Activated naive CD4-positive, alpha-beta T cell treated with anti-CD3 and anti-CD28 coated beads for 36 hours (primary cell): ENCODE data around the gene VPS45. TPM values are rescaled to one million over a fixed set of nuclear protein-coding genes. Genes with fewer than 3 reads are reported as not detected.
A peak's percentile ranks its signal among the peaks of the same experiment; 100 is the strongest.
"Not testable (repeated sequence)": the region's sequence is repeated elsewhere in the genome, so short reads cannot be mapped to it uniquely, and the experiment has no call there.

Experiments
- CTCF ChIA-PET: fragments of 350-600 bp; sonication (Branson Sonifier 250); formaldehyde crosslinking; loops from one replicate; lab custom pipeline; 2021; ENCODE audit warnings: antibody characterized with exemption; lab: Charles Lee
- DNase-seq: peaks from one replicate; pipeline ENCODE4 v3.0.0-alpha.2; 2020
- H3K27ac Mint-ChIP-seq: one replicate; pipeline ENCODE4 v1.8.0; 2021; ENCODE audit warnings: mild to moderate bottlenecking, mixed read lengths
- H3K27me3 Mint-ChIP-seq: one replicate; pipeline ENCODE4 v1.8.0; 2021; ENCODE audit warnings: low read depth, mixed read lengths
- H3K36me3 Mint-ChIP-seq: one replicate; pipeline ENCODE4 v1.8.0; 2021; ENCODE audit warnings: low read depth, mixed read lengths
- H3K4me1 Mint-ChIP-seq: one replicate; pipeline ENCODE4 v1.8.0; 2021; ENCODE audit warnings: low read depth, mixed read lengths
- H3K4me3 Mint-ChIP-seq: one replicate; pipeline ENCODE4 v1.8.0; 2021; ENCODE audit warnings: mild to moderate bottlenecking, moderate library complexity, mixed read lengths
- H3K9me3 Mint-ChIP-seq: one replicate; pipeline ENCODE4 v1.8.0; 2021; ENCODE audit warnings: mixed read lengths
- intact Hi-C: fragments of 100-400 bp; cut with micrococcal nuclease; formaldehyde crosslinking; loops from one replicate; pipeline ENCODE4 v1.15.1; 2023
- total RNA-seq, 2 experiments: library from RNA; stranded (reverse); gene quantifications; one replicate each; pipeline ENCODE4 v1.2.3, GENCODE V29; 2021

The VPS45 gene
- total RNA-seq, 2 experiments from 2014 or later = 21.2 to 23.6 TPM

- Mint-ChIP-seq H3K27me3 (no peaks in the 10 kb centered on the region), H3K27ac (no peak overlapping the region), H3K4me1 (peaks cover 2% of the 10 kb centered on the region), H3K9me3 (no peaks in the 10 kb centered on the region), H3K4me3 (no peak overlapping the region), H3K36me3 (no peaks in the 10 kb centered on the region)
- CTCF ChIA-PET = interaction anchor here (1.0 to 1.7 kb wide), 2 partner anchors 92 to 133 kb away, joined by 5 read pairs; no protein-coding TSS in a partner anchor
- no peak for DNase-seq
- intact Hi-C loops = no loop called here
Observed at GRCh38 chr1:150053926-150054325, 13.7 kb upstream of the VPS45 start.

DNA sequence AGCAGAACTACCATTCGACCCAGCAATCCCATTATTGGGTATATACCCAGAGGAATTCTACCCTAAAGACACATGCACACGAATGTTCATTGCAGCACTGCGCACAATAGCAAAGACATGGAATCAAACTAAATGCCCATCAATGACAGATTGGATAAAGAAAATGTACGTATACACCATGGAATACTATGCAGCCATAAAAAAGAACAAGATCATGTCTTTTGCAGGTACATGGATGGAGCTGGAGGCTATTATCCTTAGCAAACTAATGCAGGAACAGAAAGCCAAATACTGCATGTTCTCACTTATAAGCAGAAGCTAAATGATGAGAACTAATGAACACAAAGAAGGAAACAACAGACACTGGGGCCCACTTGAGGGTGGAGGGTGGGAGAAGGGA is 12.1 kb upstream of the VPS45 start:
- H3K4me1 Mint-ChIP-seq, H3K9me3 Mint-ChIP-seq, H3K4me3 Mint-ChIP-seq, H3K36me3 Mint-ChIP-seq, DNase-seq, intact Hi-C loops, H3K27me3 Mint-ChIP-seq, H3K27ac Mint-ChIP-seq: not testable (repeated sequence)
- CTCF ChIA-PET = interaction anchor here (0.6 to 1.9 kb wide), 4 partner anchors 93 to 131 kb away, joined by 5 to 7 read pairs (median 5); no protein-coding TSS in a partner anchor

DNA sequence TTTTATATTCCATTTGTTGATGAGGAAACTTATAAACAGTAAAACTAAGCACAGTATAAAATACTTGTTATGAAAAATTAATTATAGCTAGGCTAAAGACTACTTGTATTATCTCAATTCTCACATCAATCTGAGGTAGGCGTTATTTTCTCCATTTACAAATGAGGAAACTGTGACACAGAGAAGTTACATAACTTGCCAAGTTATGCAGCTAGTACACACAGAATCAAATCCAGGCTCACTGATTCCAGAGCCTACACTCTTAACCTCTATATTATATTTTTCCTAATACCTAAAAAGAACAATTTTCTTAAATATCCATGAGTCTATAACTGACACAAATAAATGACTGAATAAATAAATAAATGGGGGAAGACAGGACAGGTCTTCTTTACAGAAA is 11.2 kb upstream of the VPS45 start:
- CTCF ChIA-PET = interaction anchor here (0.5 to 1.9 kb wide), 2 partner anchors 86 to 94 kb away, joined by 4 to 7 read pairs; no protein-coding TSS in a partner anchor
- Mint-ChIP-seq H3K27me3 (no peaks in the 10 kb centered on the region), H3K4me1 (no peaks in the 10 kb centered on the region), H3K27ac (no peak overlapping the region), H3K36me3 (no peaks in the 10 kb centered on the region), H3K9me3 (no peaks in the 10 kb centered on the region), H3K4me3 (no peak overlapping the region)
- DNase-seq = no peak
- intact Hi-C loops = no loop called here

- H3K4me3 Mint-ChIP-seq = no peak overlapping the region
- H3K27ac Mint-ChIP-seq = no peak overlapping the region
- H3K36me3 Mint-ChIP-seq = no peaks in the 10 kb centered on the region
- no peaks in the 10 kb centered on the region for H3K27me3 Mint-ChIP-seq
- H3K4me1 Mint-ChIP-seq = no peaks in the 10 kb centered on the region
- no peak for DNase-seq
- CTCF ChIA-PET = no interaction called here
- no peaks in the 10 kb centered on the region for H3K9me3 Mint-ChIP-seq
- intact Hi-C loops = no loop called here
Observed at GRCh38 chr1:150060260-150060659, 7.3 kb upstream of the VPS45 start.

DNA sequence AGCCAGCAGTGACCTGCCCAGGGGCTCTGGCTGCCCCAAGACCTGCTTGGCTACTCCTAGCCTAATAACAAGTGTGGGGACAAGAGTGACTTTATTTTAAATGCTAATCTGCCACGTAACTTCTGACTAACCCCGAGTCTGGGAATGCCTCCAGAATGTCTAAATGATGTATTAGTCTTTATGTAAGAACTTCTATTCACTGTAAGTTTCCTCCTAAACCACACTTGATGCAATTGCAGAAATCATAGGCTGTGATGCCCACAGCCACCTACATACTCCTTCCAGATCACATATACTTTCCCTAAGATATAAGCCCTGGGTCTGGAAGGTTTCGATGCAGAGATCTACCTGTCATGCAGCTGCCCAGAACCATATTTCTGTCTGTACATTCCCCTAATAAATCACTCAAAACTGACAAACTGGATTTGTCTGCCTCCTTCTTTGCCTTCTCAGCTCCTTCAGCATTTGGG is 5.9 kb upstream of the VPS45 start:
- H3K36me3 Mint-ChIP-seq = no peaks in the 10 kb centered on the region
- no peak overlapping the region for H3K27ac Mint-ChIP-seq
- peaks cover 9% of the 10 kb centered on the region for H3K4me1 Mint-ChIP-seq
- DNase-seq = no peak
- no peaks in the 10 kb centered on the region for H3K9me3 Mint-ChIP-seq
- no peaks in the 10 kb centered on the region for H3K27me3 Mint-ChIP-seq
- no peak overlapping the region for H3K4me3 Mint-ChIP-seq
- CTCF ChIA-PET = interaction anchor here (1.5 kb wide), 1 partner anchor 105 kb away, joined by 3 read pairs; no protein-coding TSS in a partner anchor
- intact Hi-C loops = no loop called here

DNA sequence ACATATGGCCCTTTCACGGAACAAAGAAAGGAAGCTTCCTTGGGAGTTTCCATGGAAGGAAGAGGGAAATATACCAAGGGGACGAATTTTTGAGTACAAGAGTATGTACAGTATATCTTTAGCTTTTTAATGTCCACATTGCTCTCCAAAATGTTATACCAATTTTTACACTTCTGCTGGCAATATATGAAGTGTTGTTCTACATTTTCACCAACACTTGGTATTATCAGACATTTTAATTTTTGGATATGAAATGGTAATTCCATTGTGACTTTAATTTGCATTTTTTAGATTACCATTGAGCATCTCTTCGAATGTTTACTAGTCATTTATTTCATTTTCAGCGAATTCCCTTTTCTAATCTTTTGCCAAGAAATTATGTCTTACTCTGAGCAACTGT is 5.5 kb upstream of the VPS45 start:
- CTCF ChIA-PET = interaction anchor here (0.9 to 1.5 kb wide), 2 partner anchors 100 to 104 kb away, joined by 3 to 5 read pairs; no protein-coding TSS in a partner anchor

GRCh38 chr1:150065184-150065871 is 2.2 kb upstream of the VPS45 start:
- no peak for DNase-seq
- H3K4me3 Mint-ChIP-seq = no peak overlapping the region
- no peaks in the 10 kb centered on the region for H3K9me3 Mint-ChIP-seq
- H3K27ac Mint-ChIP-seq = no peak overlapping the region
- CTCF ChIA-PET = interaction anchor here (1.2 kb wide), 1 partner anchor 15 kb away, joined by 3 read pairs; no protein-coding TSS in a partner anchor
- H3K27me3 Mint-ChIP-seq = no peaks in the 10 kb centered on the region
- intact Hi-C loops = loop anchor here (2.0 kb wide), 1 partner anchor 167 kb away; the partner anchor contains the start of gene BOLA1
- peaks cover 5% of the 10 kb centered on the region for H3K36me3 Mint-ChIP-seq
- H3K4me1 Mint-ChIP-seq = peaks cover 29% of the 10 kb centered on the region

More for the DNA sequence above, 5.5 kb upstream of the VPS45 start:
- H3K4me3 Mint-ChIP-seq = no peak overlapping the region
- no peaks in the 10 kb centered on the region for H3K9me3 Mint-ChIP-seq
- H3K27ac Mint-ChIP-seq = no peak overlapping the region
- no peaks in the 10 kb centered on the region for H3K36me3 Mint-ChIP-seq
- intact Hi-C loops = no loop called here
- H3K4me1 Mint-ChIP-seq = peaks cover 11% of the 10 kb centered on the region
- no peaks in the 10 kb centered on the region for H3K27me3 Mint-ChIP-seq
- DNase-seq = no peak

- Mint-ChIP-seq H3K36me3 (peaks cover 5% of the 10 kb centered on the region), H3K9me3 (no peaks in the 10 kb centered on the region), H3K27ac (peak overlapping the region; percentile 90), H3K4me1 (peaks cover 29% of the 10 kb centered on the region), H3K4me3 (peak overlapping the region; percentile 94), H3K27me3 (no peaks in the 10 kb centered on the region)
- intact Hi-C loops = loop anchor here (2.0 kb wide), 1 partner anchor 58 kb away; no protein-coding TSS in a partner anchor
- CTCF ChIA-PET = interaction anchor here (0.6 to 0.7 kb wide), 2 partner anchors 95 to 178 kb away, joined by 3 to 4 read pairs; no protein-coding TSS in a partner anchor
- no peak for DNase-seq
Observed at GRCh38 chr1:150066328-150066727, 1.2 kb upstream of the VPS45 start.

GRCh38 chr1:150066838-150067183 is 765 bp upstream of the VPS45 start:
- intact Hi-C loops = loop anchor here (1.0 to 2.0 kb wide), 3 partner anchors 58 to 179 kb away; no protein-coding TSS in a partner anchor
- H3K27ac Mint-ChIP-seq = peak overlapping the region; percentile 90
- H3K4me3 Mint-ChIP-seq = peak overlapping the region; percentile 94
- H3K27me3 Mint-ChIP-seq = no peaks in the 10 kb centered on the region
- H3K36me3 Mint-ChIP-seq = peaks cover 5% of the 10 kb centered on the region
- peaks cover 29% of the 10 kb centered on the region for H3K4me1 Mint-ChIP-seq
- CTCF ChIA-PET = no interaction called here
- DNase-seq = peak; percentile 61
- no peaks in the 10 kb centered on the region for H3K9me3 Mint-ChIP-seq

DNA sequence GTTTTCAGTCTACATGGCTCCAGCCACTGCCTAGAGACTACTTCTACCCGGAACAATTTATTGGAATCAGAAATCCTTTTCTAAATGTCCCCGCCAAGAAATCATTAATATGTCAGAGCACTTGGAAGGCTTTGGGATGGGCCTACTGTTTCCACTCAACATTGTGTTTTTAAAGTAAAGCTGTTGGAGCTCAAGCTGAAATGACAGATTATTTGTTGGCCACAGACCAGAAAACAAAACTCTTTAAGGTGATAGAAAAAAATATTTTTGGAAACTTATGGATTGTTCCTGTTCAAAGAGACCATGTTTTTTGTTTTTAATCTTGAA is 496 bp downstream of the VPS45 start:
- Mint-ChIP-seq H3K4me3 (peak overlapping the region; percentile 94), H3K4me1 (peaks cover 29% of the 10 kb centered on the region), H3K27me3 (no peaks in the 10 kb centered on the region), H3K27ac (peak overlapping the region; percentile 90), H3K36me3 (peaks cover 7% of the 10 kb centered on the region), H3K9me3 (no peaks in the 10 kb centered on the region)
- DNase-seq = no peak
- intact Hi-C loops = no loop called here
- CTCF ChIA-PET = interaction anchor here (0.7 to 2.0 kb wide), 5 partner anchors 82 to 120 kb away, joined by 3 to 7 read pairs (median 4); partner anchors contain the start of gene PLEKHO1

GRCh38 chr1:150069923-150070322 is 2.3 kb downstream of the VPS45 start:
- CTCF ChIA-PET = interaction anchor here (0.6 to 1.0 kb wide), 2 partner anchors 33 to 117 kb away, joined by 4 to 6 read pairs; no protein-coding TSS in a partner anchor
- intact Hi-C loops = no loop called here
- no peak overlapping the region for H3K27ac Mint-ChIP-seq

GRCh38 chr1:150072959-150073358 is 5.4 kb downstream of the VPS45 start:
- Mint-ChIP-seq H3K27ac (no peak overlapping the region), H3K9me3 (no peaks in the 10 kb centered on the region), H3K27me3 (no peaks in the 10 kb centered on the region), H3K4me3 (no peak overlapping the region), H3K4me1 (peaks cover 23% of the 10 kb centered on the region), H3K36me3 (peaks cover 15% of the 10 kb centered on the region)
- no peak for DNase-seq
- intact Hi-C loops = loop anchor here (1.0 kb wide), 2 partner anchors 96 to 114 kb away; no protein-coding TSS in a partner anchor
- CTCF ChIA-PET = interaction anchor here (0.6 to 5.2 kb wide), 12 partner anchors 22 to 119 kb away, joined by 3 to 122 read pairs (median 3); no protein-coding TSS in a partner anchor

More at GRCh38 chr1:150069923-150070322, 2.3 kb downstream of the VPS45 start:
- no peak for DNase-seq
- Mint-ChIP-seq H3K27me3 (no peaks in the 10 kb centered on the region), H3K4me3 (no peak overlapping the region), H3K9me3 (no peaks in the 10 kb centered on the region), H3K36me3 (peaks cover 9% of the 10 kb centered on the region), H3K4me1 (peaks cover 29% of the 10 kb centered on the region)
